AG09319 (cell line): ENCODE results near the gene RRP1.

Experiments
- DNase-seq: peaks from one replicate; pipeline ENCODE4 v3.0.0-alpha.2; 2010; ENCODE audit warnings: low read depth; ENCODE audit errors: extremely low read depth
- CTCF ChIP-seq: IDR thresholded peaks from 2 replicates; pipeline ENCODE4 v1.5.1; 2011; ENCODE audit warnings: low read depth, mild to moderate bottlenecking, inconsistent platforms, low read length, moderate library complexity

The RRP1 gene

GRCh38 chr21:43789276-43790009 lies at the start of gene RRP1:
RRP1 (plus strand) TSS chr21:43789577; CDS start chr21:43789630, 53 bp downstream.
- peak; percentile 59 for DNase-seq
- TF ChIP-seq CTCF, result peak; percentile 53

GRCh38 chr21:43739621-43740435 lies 49.5 kb upstream of the RRP1 start:
- DNase-seq, result no peak
- TF ChIP-seq CTCF, result no peak

GRCh38 chr21:43740497-43741156 lies 48.8 kb upstream of the RRP1 start:
- DNase-seq, result no peak
- no peak for TF ChIP-seq CTCF

GRCh38 chr21:43741423-43742096 lies 47.8 kb upstream of the RRP1 start:
- DNase-seq, result no peak
- no peak for TF ChIP-seq CTCF

- no peak for TF ChIP-seq CTCF
- no peak for DNase-seq
Measured at GRCh38 chr21:43743947-43744346, 45.4 kb upstream of the RRP1 start.

- no peak for TF ChIP-seq CTCF
Measured at GRCh38 chr21:43744725-43745124, 44.7 kb upstream of the RRP1 start.

More at GRCh38 chr21:43744725-43745124, 44.7 kb upstream of the RRP1 start:
- DNase-seq, result no peak
